Right ventricle myocardium inferior (tissue), 1 donor: Measurements from ENCODE around the gene TAF11. TPM values are rescaled to one million over a fixed set of nuclear protein-coding genes. Genes with fewer than 3 reads are reported as not detected.
"Not testable (repeated sequence)": the region's sequence is repeated elsewhere in the genome, so short reads cannot be mapped to it uniquely, and the experiment has no call there.

ENCODE experiments used
- ATAC-seq: fragments of 200-7000 bp; cut with Tn5 transposase; one replicate; pipeline ENCODE4 v1.9.1; 2020; ENCODE audit warnings: mild to moderate bottlenecking, moderate library complexity
- DNase-seq: peaks from one replicate; pipeline ENCODE4 v3.0.0; 2021; ENCODE audit errors: missing footprints
- intact Hi-C: fragments of 100-400 bp; cut with DNase I; formaldehyde crosslinking; loops from one replicate; pipeline ENCODE4 v1.11.0; 2022
- long read RNA-seq: library from polyadenylated mRNA; unstranded; transcript quantifications from one replicate; pipeline ENCODE4 v2.0.0, GENCODE V29; 2021
- total RNA-seq: library from RNA; stranded (reverse); fragmentation: NEBNext Ultra II Directional; extraction: Animal tissue kit (Norgen Biotek cat#: 25700); gene quantifications from one replicate; pipeline ENCODE4 v1.2.1, GENCODE V29; 2021
- donor health status: DM: no; HTN: yes; CAD: no; lungs with severe emphysema.

The TAF11 gene, protein sequence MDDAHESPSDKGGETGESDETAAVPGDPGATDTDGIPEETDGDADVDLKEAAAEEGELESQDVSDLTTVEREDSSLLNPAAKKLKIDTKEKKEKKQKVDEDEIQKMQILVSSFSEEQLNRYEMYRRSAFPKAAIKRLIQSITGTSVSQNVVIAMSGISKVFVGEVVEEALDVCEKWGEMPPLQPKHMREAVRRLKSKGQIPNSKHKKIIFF
- total RNA-seq = 16.7 TPM
- long read RNA-seq, transcript TAF11-201 (5 exons, 1,580 nt) = major isoform, 6 of 8 reads
- long read RNA-seq, partial matches to known transcripts = 2 of 8 reads
- long read RNA-seq, other reads (novel, unspliced or antisense) = 0 of 8 reads

GRCh38 chr6:34887753-34888513, at the start of gene TAF11:
TAF11 (minus strand) TSS chr6:34888042; CDS start chr6:34887957, 85 bp downstream.
- DNase-seq (peak; percentile 98), ATAC-seq (peak; percentile 92)
- intact Hi-C loops = loop anchor here (2.0 kb wide), 1 partner anchor 77 kb away; no protein-coding TSS in a partner anchor

DNA sequence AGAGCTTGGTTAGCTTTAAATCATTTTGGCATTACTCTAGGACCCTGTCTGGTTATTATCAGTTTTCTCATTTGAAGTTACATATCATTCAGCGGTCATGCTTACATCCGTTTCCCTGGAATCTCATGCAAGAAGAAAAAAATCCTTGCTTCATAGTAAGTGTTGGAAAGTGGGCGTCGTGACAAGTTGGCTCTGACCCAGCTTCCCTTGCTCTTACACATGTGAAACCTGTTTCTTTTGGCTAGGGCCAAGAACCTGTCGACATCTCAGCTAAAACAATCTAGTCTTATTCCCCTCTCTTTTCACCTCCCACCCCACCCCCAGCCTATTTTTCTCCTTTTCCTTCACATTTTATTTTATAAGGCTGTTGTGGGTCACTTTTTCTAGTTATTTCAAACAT, 46.7 kb upstream of the TAF11 start:
- ATAC-seq (peak; percentile 60), DNase-seq (peak; percentile 76)
- intact Hi-C loops = no loop called here

DNA sequence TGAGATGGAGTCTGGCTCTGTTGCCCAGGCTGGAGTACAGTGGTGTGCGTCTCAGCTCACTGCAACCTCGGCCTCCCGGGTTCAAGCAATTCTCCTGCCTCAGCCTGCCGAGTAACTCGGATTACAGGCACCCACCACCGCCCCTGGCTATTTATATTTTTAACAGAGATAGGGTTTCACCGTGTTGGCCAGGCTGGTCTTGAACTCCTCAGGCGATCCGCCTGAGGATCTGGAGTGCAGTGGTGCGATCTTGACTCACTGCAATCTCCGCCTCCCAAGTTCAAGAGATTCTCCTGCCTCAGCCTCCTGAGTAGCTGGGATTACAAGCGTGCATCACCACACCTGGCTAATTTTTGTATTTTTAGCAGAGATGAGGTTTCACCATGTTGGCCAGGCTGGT, 44.4 kb upstream of the TAF11 start:
- DNase-seq, intact Hi-C loops, ATAC-seq: not testable (repeated sequence)

DNA sequence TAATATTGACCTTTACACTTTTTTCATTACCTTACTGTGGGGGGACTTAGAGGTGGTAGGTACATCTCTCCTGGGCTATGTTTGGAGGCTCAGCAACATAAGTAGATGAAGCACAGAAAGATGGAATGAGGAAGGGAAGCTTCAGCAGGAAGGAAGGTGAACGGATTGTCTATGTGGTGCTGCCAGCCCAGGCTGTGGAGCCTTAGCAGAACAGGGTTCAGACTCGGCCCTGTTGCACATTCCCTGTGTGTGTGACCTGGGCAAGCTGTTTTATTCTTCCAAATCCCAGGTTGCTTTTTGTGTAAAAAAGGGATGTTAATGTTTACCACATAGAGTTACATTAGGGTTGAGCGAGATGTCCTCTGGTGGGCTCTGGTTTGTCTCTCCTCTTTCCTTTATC, 42.4 kb upstream of the TAF11 start:
- no peak for DNase-seq
- no peak for ATAC-seq
- intact Hi-C loops = no loop called here

DNA sequence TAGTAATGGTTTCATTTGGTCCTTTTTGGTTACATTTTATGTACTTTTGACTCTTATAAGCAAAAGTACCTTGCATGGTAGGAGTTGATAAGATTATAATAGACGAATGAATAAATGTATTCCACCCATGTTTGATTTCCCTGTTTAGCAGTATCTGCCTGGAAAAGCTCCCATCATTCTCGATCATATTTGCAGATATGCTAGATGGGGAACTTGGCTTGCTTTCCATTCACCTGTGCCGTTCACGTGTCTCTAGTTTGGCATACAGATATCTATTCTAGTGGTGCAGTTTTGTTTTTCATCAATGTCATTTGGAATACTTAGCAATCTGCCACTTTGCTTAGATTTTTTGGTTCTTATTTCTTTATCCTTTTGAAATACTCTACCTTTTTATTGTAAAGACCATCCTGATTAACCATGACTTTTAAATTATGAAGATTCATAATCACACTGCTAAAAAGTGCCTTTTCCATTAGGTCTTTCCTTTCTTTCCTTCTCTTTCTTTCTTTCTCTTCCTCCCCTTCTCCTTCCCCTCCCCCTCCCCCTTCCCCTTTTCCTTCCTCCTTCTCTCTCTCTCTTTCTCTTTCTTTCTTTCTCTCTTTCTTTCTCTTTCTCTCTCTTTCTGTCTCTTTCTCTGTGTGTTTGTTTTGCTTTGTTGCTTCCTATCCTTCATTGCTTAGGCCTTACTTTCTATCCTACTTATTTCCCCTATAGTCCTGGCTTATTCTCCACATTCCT, 41.6 kb upstream of the TAF11 start:
- intact Hi-C loops = loop anchor here (5.0 kb wide), 1 partner anchor 37 kb away; no protein-coding TSS in a partner anchor
- ATAC-seq (no peak), DNase-seq (no peak)

GRCh38 chr6:34928695-34929094, 40.9 kb upstream of the TAF11 start:
- intact Hi-C loops = loop anchor here (5.0 kb wide), 1 partner anchor 36 kb away; no protein-coding TSS in a partner anchor
- ATAC-seq = no peak

GRCh38 chr6:34928220-34928619, 40.4 kb upstream of the TAF11 start:
- no peak for ATAC-seq
- intact Hi-C loops = loop anchor here (5.0 kb wide), 1 partner anchor 36 kb away; no protein-coding TSS in a partner anchor

More at GRCh38 chr6:34928695-34929094, 40.9 kb upstream of the TAF11 start:
- no peak for DNase-seq

DNA sequence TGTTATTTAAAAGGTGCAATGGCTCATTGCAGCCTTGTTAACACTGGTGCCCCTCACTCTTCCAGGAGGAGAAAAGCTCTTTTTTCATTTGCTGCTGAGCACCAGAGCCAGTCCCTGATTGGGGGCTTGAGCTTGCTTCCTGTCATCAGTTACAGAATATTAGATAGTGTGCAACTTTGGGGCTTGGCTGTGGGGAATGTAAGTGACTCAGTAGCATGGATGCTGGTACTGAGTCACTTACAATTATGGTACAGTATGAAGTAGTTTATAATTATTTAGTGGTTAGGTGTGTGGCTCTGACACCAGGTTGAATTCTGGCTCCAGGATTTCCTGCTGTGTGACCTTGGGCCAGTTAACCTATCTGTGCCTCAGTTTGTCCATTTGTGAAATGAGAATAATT, 38.8 kb upstream of the TAF11 start:
- no peak for ATAC-seq

More at GRCh38 chr6:34928220-34928619, 40.4 kb upstream of the TAF11 start:
- DNase-seq = no peak

DNA sequence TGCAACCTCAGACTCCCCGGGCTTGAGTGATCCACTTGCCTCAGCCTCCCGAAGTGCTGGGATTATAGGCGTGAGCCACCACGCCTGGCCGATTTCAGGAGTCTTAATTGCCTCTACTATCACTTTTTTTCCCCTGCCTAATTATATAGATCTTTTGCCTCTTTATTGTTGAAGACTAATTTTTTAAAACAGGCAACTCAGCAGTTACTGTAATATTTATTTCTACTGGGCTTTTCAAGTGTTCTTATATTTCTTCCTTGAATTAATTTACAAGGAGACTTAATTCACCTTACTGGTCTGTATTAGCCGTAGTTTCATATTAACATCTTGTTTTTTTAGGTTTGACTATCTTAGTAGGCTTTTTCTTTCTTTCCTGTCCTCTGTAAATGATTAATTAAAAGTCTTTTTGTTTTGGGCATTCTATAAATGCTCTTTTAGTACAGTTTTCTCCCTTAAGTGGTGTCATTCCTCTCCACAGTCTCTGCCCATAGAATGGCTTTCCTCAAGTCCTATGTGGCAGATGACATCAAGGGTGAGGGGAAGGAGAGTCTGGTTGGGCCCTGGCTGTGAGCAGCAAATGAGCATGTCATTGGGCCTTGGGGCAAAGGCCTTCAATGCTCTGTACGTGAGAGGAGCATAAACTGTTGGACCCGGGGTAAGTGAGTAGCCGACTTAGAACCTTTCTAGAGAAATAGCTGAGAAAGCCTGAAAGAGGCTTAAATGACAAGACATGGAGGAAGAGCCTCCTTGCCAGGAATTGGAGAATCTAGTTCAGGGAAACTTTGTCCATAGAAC, 37.2 kb upstream of the TAF11 start:
- intact Hi-C loops = loop anchor here (5.0 kb wide), 1 partner anchor 33 kb away; no protein-coding TSS in a partner anchor
- no peak for DNase-seq
- no peak for ATAC-seq

More for the DNA sequence above, 38.8 kb upstream of the TAF11 start:
- intact Hi-C loops = loop anchor here (5.0 kb wide), 1 partner anchor 34 kb away; no protein-coding TSS in a partner anchor
- DNase-seq = no peak

- no peak for ATAC-seq
- no peak for DNase-seq
- intact Hi-C loops = no loop called here
Observed at GRCh38 chr6:34922177-34922663, 34.4 kb upstream of the TAF11 start.

GRCh38 chr6:34920097-34920496, 32.3 kb upstream of the TAF11 start:
- no peak for ATAC-seq
- intact Hi-C loops = no loop called here
- DNase-seq = no peak

GRCh38 chr6:34919651-34920050, 31.8 kb upstream of the TAF11 start:
- intact Hi-C loops = no loop called here
- ATAC-seq (peak; percentile 36), DNase-seq (no peak)

GRCh38 chr6:34917626-34918285, 29.9 kb upstream of the TAF11 start:
- intact Hi-C loops = no loop called here
- DNase-seq (no peak), ATAC-seq (peak; percentile 19)

DNA sequence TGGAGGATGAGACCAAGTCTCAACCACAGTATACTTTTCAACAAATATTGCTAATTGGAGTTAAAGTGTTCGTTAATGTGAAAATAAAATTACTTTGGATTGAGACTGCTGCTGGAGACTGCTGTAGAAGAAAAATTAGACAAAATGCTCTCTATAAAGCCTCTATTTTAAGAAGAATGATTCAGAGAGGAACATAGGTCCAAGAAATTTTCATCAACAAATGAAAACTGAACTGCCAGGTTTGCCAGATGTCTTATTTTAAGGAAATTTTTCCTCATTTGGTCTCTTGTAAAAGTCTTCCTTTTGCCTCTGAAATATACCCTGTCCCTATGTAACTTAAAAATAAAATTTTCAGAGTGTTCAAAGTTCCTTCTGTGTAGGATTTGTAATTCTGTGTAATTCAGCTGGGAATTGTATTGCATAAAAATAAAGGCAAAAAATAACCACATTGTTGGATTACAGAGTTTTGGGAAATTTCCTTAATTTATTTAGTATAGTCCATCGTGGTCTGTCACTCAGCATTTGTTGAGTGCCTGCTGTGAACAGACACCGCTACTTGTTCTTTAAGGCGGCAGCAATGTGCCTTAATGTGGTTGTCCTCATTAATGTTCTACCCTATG, 28.6 kb upstream of the TAF11 start:
- DNase-seq = no peak
- peak; percentile 30 for ATAC-seq
- intact Hi-C loops = no loop called here

- ATAC-seq (no peak), DNase-seq (no peak)
- intact Hi-C loops = no loop called here
Observed at GRCh38 chr6:34914358-34914757, 26.5 kb upstream of the TAF11 start.

DNA sequence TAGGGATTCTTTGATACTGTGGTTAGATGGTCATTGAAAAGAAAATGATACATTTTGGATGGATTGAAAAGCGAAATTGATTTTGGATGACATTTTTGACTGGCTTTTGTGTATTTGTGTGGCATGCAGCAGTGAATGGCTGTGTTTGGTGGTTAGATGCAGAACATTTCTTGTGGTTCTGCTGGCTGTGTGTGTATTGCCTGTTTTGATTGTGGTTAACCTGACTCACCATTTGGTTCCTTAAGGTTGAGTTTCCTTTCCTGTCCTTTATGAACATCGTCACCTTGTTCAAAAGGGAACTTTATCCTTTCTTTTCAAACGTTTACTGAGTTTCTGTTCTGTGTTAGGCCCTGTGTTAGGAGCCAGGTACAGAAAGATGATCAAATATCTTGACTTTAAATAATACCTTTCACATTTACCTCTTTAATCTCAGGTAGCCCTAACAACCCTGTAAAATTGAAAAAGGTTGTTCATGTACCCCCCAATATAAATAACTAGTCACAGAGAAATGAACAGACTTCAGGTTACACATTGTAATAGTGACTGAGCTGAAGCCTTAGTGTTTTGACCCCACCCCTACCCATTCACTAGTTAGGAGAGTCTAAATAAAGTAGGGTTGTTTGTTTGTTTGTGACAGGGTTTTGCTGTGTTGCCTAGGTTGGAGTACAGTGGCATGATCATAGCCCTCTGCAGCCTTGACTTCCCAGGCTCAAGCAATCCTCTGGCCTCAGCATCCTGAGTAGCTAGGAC, 25.0 kb upstream of the TAF11 start:
- intact Hi-C loops = no loop called here
- no peak for DNase-seq
- no peak for ATAC-seq
